Transverse colon (tissue), 3 donors: Measurements from ENCODE around the gene FANCE.

Source experiments
- CTCF ChIP-seq, 5 experiments: fragments of 200-600 bp in 3 of 5; fragments of 450-650 bp in 2 of 5; sonication (generic) in 3 of 5; IDR thresholded peaks; 1 replicate in 2 of 5; 2 replicates in 3 of 5; pipeline ENCODE4 v1.5.1; 2016 to 2017; ENCODE audit warnings: antibody characterized with exemption in 5 of 5, inconsistent platforms in 3 of 5, mild to moderate bottlenecking in 2 of 5, moderate library complexity in 1 of 5
- EP300 ChIP-seq: sonication (generic); formaldehyde crosslinking; IDR thresholded peaks from one replicate; pipeline ENCODE4 v1.6.1; 2017; ENCODE audit warnings: antibody characterized with exemption, low read depth
- POLR2A ChIP-seq: fragments of 450-650 bp; IDR thresholded peaks from one replicate; pipeline ENCODE4 v1.6.1; 2016; ENCODE audit warnings: antibody characterized with exemption, mild to moderate bottlenecking, moderate library complexity

DNA sequence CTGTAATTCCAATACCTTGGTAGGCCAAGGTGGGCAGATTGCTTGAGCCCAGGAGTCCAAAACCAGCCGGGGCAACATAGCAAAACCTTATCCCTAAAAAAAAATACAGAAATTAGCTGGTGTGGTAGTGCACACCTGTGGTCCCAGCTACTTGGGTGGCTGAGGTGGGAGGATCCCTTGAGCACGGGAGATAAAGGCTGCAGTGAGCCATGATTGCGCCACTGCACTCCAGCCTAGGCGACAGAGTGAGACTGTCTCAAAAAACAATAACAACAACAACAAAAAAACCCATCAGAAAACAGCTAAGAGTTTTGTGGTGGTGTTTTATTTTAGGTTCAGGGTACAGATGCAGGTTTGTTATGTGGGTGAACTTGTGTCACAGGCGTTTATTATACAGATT, 42.9 kb upstream of the FANCE start:
- TF ChIP-seq CTCF (IDR thresholded peaks at IDR 0.05) = no peak
- TF ChIP-seq POLR2A = no peak
- TF ChIP-seq EP300 = no peak
